Fibroblast of mammary gland (primary cell): ENCODE results near the gene APC.
"Not testable (repeated sequence)": the region's sequence is repeated elsewhere in the genome, so short reads cannot be mapped to it uniquely, and the experiment has no call there.

Experiments used
- DNase-seq: peaks from one replicate; pipeline ENCODE4 v3.0.0-alpha.2; 2010; ENCODE audit warnings: low read depth
- H3K4me3 ChIP-seq: 2 replicates; pipeline ENCODE4 v1.5.1; 2011; ENCODE audit warnings: low read depth, mild to moderate bottlenecking, low read length, moderate library complexity; ENCODE audit not compliant: control insufficient read depth
- TF ChIP-seq, protein P1 (sequence below): conservative IDR thresholded peaks from 2 replicates; pipeline ENCODE4 v1.5.1; 2011; ENCODE audit warnings: low read depth, low read length, inconsistent platforms; ENCODE audit not compliant: control insufficient read depth, insufficient read depth

The APC gene

DNA sequence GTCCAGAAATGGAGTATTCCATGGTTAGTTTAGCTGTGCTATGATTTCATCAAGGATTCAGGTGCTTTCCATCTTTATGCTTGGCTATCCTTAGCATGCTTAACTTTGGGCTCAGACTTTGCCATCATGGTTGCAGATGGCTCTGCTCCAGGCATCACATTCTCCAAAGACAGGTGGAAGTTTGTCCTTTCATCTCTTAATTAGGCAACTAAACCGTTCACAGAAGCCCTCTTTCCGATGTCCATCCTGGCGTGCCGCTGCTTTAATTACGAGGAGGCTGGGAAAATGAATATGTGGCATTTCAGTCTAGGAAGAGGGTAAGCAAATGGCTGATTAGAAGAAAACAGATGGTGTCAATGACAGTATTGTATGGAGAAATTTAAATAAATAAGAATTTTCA is 24.5 kb upstream of the APC start:
- no peak overlapping the region for H3K4me3 ChIP-seq
- no peak for DNase-seq
- TF ChIP-seq, protein P1, sequence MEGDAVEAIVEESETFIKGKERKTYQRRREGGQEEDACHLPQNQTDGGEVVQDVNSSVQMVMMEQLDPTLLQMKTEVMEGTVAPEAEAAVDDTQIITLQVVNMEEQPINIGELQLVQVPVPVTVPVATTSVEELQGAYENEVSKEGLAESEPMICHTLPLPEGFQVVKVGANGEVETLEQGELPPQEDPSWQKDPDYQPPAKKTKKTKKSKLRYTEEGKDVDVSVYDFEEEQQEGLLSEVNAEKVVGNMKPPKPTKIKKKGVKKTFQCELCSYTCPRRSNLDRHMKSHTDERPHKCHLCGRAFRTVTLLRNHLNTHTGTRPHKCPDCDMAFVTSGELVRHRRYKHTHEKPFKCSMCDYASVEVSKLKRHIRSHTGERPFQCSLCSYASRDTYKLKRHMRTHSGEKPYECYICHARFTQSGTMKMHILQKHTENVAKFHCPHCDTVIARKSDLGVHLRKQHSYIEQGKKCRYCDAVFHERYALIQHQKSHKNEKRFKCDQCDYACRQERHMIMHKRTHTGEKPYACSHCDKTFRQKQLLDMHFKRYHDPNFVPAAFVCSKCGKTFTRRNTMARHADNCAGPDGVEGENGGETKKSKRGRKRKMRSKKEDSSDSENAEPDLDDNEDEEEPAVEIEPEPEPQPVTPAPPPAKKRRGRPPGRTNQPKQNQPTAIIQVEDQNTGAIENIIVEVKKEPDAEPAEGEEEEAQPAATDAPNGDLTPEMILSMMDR: no peak

DNA sequence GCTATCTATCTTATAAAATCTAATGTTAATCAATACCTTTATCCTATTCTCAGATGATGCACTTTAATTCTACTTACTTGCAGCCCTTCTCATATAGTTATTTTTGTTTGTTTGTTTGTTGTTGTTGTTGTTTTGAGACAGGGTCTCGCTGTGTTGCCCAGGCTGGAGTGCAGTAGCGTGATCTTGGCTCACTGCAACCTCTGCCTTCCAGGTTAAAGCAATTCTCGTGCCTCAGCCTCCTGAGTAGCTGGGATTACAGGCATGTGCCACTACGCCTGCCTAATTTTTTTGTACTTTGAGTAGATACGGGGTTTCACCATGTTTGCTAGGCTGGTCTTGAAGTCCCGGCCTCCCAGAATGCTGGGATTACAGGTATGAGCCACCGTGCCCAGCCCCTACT is 20.8 kb upstream of the APC start:
- H3K4me3 ChIP-seq, DNase-seq: not testable (repeated sequence)

DNA sequence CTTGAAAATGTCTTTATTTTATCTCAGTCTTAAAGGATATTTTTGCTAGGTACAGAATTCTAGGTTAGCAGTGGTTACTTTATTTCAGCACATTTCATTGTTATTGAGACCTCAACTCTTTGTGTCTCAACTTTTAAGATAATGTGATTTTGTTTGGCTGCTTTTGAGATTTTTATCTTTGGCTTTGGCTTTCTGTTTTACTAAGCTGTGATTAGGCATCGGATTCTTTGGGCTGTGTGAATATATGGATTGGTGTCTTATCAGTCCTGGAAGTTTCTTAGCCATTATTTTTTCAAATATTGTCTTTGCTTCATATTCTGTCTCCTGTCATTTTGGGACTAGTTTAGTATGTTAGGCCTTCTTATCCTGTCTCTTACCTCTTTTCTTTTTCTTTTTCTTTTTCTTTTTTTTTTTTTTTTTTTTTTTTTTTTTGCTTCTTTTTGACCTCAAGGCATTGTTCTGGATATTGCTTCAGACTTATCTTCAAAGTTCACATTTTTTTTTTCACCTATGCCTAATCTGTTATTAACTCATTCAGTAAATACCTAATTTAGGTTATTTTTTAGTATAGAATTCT is 20.1 kb upstream of the APC start:
- TF ChIP-seq, protein P1: no peak
- no peak overlapping the region for H3K4me3 ChIP-seq
- DNase-seq: no peak

DNA sequence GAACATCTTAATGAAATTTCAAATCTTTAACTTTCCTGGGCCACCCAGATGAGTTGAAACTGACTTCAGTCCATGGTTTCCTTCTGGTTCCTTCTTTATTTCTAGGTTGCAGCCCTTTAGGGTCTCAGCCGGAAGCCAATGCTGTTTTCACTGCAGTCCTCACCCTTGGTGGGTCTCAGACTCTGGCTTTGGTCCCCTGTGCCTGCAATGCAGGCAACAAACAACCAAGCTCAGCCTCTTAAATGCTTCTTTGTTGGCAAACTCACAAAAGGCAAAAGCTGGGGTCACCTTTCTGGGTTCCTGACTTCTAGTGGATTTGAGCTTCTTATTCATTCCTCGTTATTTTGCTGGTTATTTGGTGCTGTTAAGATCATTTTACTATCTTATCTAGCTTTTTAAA is 19.3 kb upstream of the APC start:
- no peak overlapping the region for H3K4me3 ChIP-seq
- no peak for DNase-seq
- TF ChIP-seq, protein P1: no peak

DNA sequence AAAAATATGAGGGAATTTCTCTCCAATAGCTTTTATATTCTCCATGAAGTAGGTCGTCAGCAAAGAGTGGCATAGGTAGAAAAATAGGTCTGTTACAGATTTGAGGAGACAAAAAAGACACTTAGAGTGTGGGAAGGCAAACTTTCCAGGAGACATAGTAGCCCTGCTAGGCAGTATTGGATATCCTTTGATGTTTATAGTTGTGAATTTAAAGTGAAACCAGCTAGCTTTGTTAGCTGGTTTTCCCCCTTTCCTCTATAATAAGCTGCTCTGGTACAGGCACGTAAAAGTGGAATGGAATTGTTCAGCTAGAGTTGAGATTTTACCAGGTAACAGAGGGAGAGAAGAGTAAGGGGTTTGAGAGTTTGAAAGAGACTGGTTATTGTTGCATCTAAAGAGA is 17.1 kb upstream of the APC start:
- TF ChIP-seq, protein P1: no peak
- no peak overlapping the region for H3K4me3 ChIP-seq
- DNase-seq: no peak

DNA sequence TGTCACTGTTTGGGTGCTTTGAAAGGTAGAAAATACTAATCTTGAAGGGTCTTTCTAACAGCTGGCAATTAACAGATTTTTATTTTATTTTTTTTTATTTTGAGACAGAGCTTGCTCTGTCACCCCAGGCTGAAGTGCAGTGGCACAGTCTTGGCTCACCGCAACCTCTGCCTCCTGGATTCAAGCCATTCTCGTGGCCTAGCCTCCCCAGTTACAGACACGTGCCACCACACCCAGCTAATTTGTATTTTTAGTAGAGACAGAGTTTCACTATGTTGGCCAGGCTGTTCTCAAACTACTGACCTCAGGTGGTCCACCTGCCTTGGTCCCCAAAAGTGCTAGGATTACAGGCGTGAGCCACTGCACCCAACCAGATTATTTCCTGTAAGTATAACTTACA is 12.8 kb upstream of the APC start:
- no peak overlapping the region for H3K4me3 ChIP-seq
- DNase-seq: no peak
- TF ChIP-seq, protein P1: no peak

DNA sequence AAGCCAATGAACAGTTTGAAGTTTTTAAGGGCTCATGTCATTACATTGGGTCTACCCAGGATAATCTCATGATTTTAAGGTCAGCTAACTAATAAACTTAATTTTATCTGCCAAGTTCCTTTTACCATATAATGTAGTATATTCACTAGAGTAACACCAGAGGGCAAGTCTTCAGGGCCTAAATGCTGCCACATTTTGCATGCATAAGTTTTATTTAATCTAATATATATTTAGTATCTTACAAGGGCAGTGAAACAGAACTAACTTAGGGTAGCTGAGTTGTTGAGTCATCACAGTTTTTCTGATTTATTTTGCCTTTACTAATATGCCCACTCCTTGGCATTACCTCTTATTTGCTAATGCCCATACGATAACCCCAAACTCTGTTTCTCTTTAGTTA is 8.1 kb upstream of the APC start:
- no peak for DNase-seq
- H3K4me3 ChIP-seq: no peak overlapping the region
- TF ChIP-seq, protein P1: no peak

DNA sequence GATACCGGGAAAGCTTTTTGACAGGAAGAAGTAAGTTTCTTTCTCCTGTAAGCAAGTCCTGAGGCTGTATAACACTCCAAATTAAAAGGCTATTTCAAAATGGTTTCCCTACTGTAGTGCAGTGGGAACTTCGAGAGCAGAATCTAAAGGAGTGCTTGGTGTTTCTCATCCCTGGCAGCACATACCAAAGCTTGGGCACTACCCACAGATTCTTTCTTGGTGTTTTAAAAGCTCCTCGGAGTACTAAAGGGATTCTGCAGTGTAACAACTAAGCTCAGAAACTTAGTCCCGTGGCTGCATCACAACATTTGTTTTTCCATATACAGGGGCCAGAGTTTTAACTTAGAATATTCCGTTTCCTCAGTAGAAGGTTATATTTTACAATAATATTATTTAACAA is 5.6 kb upstream of the APC start:
- no peak for DNase-seq

More for the DNA sequence above, 5.6 kb upstream of the APC start:
- TF ChIP-seq, protein P1: no peak
- no peak overlapping the region for H3K4me3 ChIP-seq
